GM10266 (cell line): ENCODE measurements around the gene PAX5.

ENCODE experiments used
- DNase-seq: peaks from one replicate; pipeline ENCODE4 v3.0.0; 2012; ENCODE audit errors: extremely low spot score
- CTCF ChIP-seq: IDR thresholded peaks from 2 replicates; pipeline ENCODE4 v1.5.1; 2012; ENCODE audit warnings: mild to moderate bottlenecking, low read depth; ENCODE audit not compliant: control insufficient read depth, insufficient read depth; ENCODE audit errors: missing control alignments

Gene PAX5

GRCh38 chr9:36969216-36969771 lies 64.8 kb downstream of the PAX5 start:
- DNase-seq: no peak

GRCh38 chr9:36968574-36969215 lies 65.4 kb downstream of the PAX5 start:
- TF ChIP-seq CTCF: no peak

More at GRCh38 chr9:36969216-36969771, 64.8 kb downstream of the PAX5 start:
- TF ChIP-seq CTCF: no peak

GRCh38 chr9:36967997-36968396 lies 66.1 kb downstream of the PAX5 start:
- no peak for DNase-seq
- no peak for TF ChIP-seq CTCF

More at GRCh38 chr9:36968574-36969215, 65.4 kb downstream of the PAX5 start:
- DNase-seq: no peak

GRCh38 chr9:36966371-36967097 lies 67.5 kb downstream of the PAX5 start:
- no peak for DNase-seq
- TF ChIP-seq CTCF: no peak

- no peak for DNase-seq
- no peak for TF ChIP-seq CTCF
These were observed 69.3 kb downstream of the PAX5 start for GRCh38 chr9:36964791-36965190.

- no peak for DNase-seq
- TF ChIP-seq CTCF: no peak
These were observed 70.7 kb downstream of the PAX5 start for GRCh38 chr9:36963346-36963745.

- no peak for DNase-seq
- TF ChIP-seq CTCF: no peak
These were observed 71.4 kb downstream of the PAX5 start for GRCh38 chr9:36962691-36963090.
